H9 (cell line): ENCODE results near the gene CSNK1A1. TPM values are rescaled to one million over a fixed set of nuclear protein-coding genes. Genes with fewer than 3 reads are reported as not detected.

Experiments
- DNase-seq: peaks from one replicate; pipeline ENCODE4 v3.0.0-alpha.2; 2017
- H2AFZ ChIP-seq: one replicate; pipeline ENCODE4 v1.6.1; 2013; ENCODE audit warnings: mild to moderate bottlenecking, low read length, control low read depth, moderate library complexity
- H2AK5ac ChIP-seq: 2 replicates; pipeline ENCODE4 v1.6.1; 2013; ENCODE audit warnings: low read length, control low read depth, mixed read lengths; ENCODE audit not compliant: insufficient read length
- H2BK120ac ChIP-seq: one replicate; pipeline ENCODE4 v1.6.1; 2013; ENCODE audit warnings: low read depth, mild to moderate bottlenecking, low read length, control low read depth, inconsistent platforms; ENCODE audit not compliant: poor library complexity, severe bottlenecking
- H2BK12ac ChIP-seq: 2 replicates; pipeline ENCODE4 v1.6.1; 2013; ENCODE audit warnings: low read length, control low read depth, mixed read lengths, low read depth; ENCODE audit not compliant: insufficient read length
- H2BK15ac ChIP-seq: 2 replicates; pipeline ENCODE4 v1.6.1; 2013; ENCODE audit warnings: low read depth, low read length, control low read depth
- H2BK20ac ChIP-seq: one replicate; pipeline ENCODE4 v1.6.1; 2013; ENCODE audit warnings: low read depth, mild to moderate bottlenecking, low read length, control low read depth, inconsistent platforms; ENCODE audit not compliant: poor library complexity, severe bottlenecking
- H2BK5ac ChIP-seq: 2 replicates; pipeline ENCODE4 v1.6.1; 2013; ENCODE audit warnings: low read length, control low read depth, mixed read lengths; ENCODE audit not compliant: insufficient read length
- H3K14ac ChIP-seq: 2 replicates; pipeline ENCODE4 v1.6.1; 2013; ENCODE audit warnings: low read length, control low read depth; ENCODE audit not compliant: insufficient read depth
- H3K18ac ChIP-seq: 2 replicates; pipeline ENCODE4 v1.6.1; 2013; ENCODE audit warnings: low read depth, mild to moderate bottlenecking, mixed read lengths, low read length, control low read depth; ENCODE audit not compliant: insufficient read length
- H3K23ac ChIP-seq: 2 replicates; pipeline ENCODE4 v1.6.1; 2013; ENCODE audit warnings: low read length, control low read depth, mixed read lengths, low read depth; ENCODE audit not compliant: insufficient read length
- H3K23me2 ChIP-seq: 2 replicates; pipeline ENCODE4 v1.6.1; 2013; ENCODE audit warnings: low read depth, mild to moderate bottlenecking, mixed read lengths, low read length, control low read depth; ENCODE audit not compliant: insufficient read length, poor library complexity, severe bottlenecking
- H3K27ac ChIP-seq: 2 replicates; pipeline ENCODE4 v1.5.1; 2013; ENCODE audit warnings: low read length, control low read depth, mixed read lengths, low read depth; ENCODE audit not compliant: insufficient read length
- H3K27me3 ChIP-seq: 2 replicates; pipeline ENCODE4 v1.6.1; 2013; ENCODE audit warnings: low read length, control low read depth, inconsistent platforms; ENCODE audit not compliant: insufficient read depth
- H3K4ac ChIP-seq: 2 replicates; pipeline ENCODE4 v1.6.1; 2013; ENCODE audit warnings: low read depth, mild to moderate bottlenecking, control low read depth, inconsistent platforms, low read length, moderate library complexity
- H3K4me1 ChIP-seq: 2 replicates; pipeline ENCODE4 v1.6.1; 2013; ENCODE audit warnings: low read length, control low read depth, inconsistent platforms; ENCODE audit not compliant: insufficient read depth
- H3K4me2 ChIP-seq: 2 replicates; pipeline ENCODE4 v1.6.1; 2013; ENCODE audit warnings: low read length, control low read depth, mixed read lengths; ENCODE audit not compliant: insufficient read length, insufficient read depth
- H3K56ac ChIP-seq: 2 replicates; pipeline ENCODE4 v1.6.1; 2013; ENCODE audit warnings: low read depth, mild to moderate bottlenecking, mixed read lengths, low read length, control low read depth; ENCODE audit not compliant: insufficient read length
- H3K79me1 ChIP-seq: 2 replicates; pipeline ENCODE4 v1.6.1; 2013; ENCODE audit warnings: low read depth, mild to moderate bottlenecking, moderate library complexity, low read length, control low read depth, inconsistent platforms; ENCODE audit not compliant: insufficient read depth, poor library complexity, severe bottlenecking
- H3K79me2 ChIP-seq: 2 replicates; pipeline ENCODE4 v1.6.1; 2013; ENCODE audit warnings: low read length, control low read depth, inconsistent platforms; ENCODE audit not compliant: insufficient read depth
- H3K9ac ChIP-seq: 2 replicates; pipeline ENCODE4 v1.6.1; 2013; ENCODE audit warnings: low read length, control low read depth, mixed read lengths; ENCODE audit not compliant: insufficient read length; ENCODE audit errors: extremely low read depth
- H3K9me3 ChIP-seq: one replicate; pipeline ENCODE4 v1.6.1; 2013; ENCODE audit warnings: low read depth, low read length, inconsistent platforms; ENCODE audit not compliant: control insufficient read depth
- H3T11ph ChIP-seq: one replicate; pipeline ENCODE4 v1.6.1; 2013; ENCODE audit warnings: mild to moderate bottlenecking, low read length, control low read depth, inconsistent platforms
- H4K20me1 ChIP-seq: one replicate; pipeline ENCODE4 v1.6.1; 2013; ENCODE audit not compliant: control insufficient read depth, insufficient read length, insufficient read depth
- H4K5ac ChIP-seq: 2 replicates; pipeline ENCODE4 v1.6.1; 2013; ENCODE audit warnings: low read depth, mild to moderate bottlenecking, mixed read lengths, low read length, control low read depth; ENCODE audit not compliant: insufficient read length
- H4K8ac ChIP-seq: replicated peaks from 2 replicates; pipeline ENCODE4 v1.6.1; 2013; ENCODE audit warnings: low read length, control low read depth, mixed read lengths, low read depth; ENCODE audit not compliant: insufficient read length
- H4K91ac ChIP-seq: 2 replicates; pipeline ENCODE4 v1.6.1; 2013; ENCODE audit warnings: low read depth, mild to moderate bottlenecking, moderate library complexity, mixed read lengths, low read length, control low read depth; ENCODE audit not compliant: insufficient read length
- H3K27ac Mint-ChIP-seq, 3 experiments: 2 replicates in 2 of 3; 3 replicates in 1 of 3; pipeline ENCODE4 v1.8.0; 2020 to 2021; ENCODE audit warnings: mixed read lengths in 3 of 3, mild to moderate bottlenecking in 1 of 3, moderate library complexity in 1 of 3
- H3K27me3 Mint-ChIP-seq: 2 replicates; pipeline ENCODE4 v1.8.0; 2021; ENCODE audit warnings: low read depth, mild to moderate bottlenecking, moderate library complexity, mixed read lengths
- H3K36me3 Mint-ChIP-seq, 3 experiments: 2 replicates in 2 of 3; 3 replicates in 1 of 3; pipeline ENCODE4 v1.8.0; 2020 to 2021; ENCODE audit warnings: low read depth in 3 of 3, mixed read lengths in 3 of 3; ENCODE audit not compliant: insufficient read depth in 1 of 3
- H3K4me1 Mint-ChIP-seq, 2 experiments: 2 replicates each; pipeline ENCODE4 v1.8.0; 2020; ENCODE audit warnings: mixed read lengths in 2 of 2
- H3K4me3 Mint-ChIP-seq, 2 experiments: 2 replicates in 1 of 2; 3 replicates in 1 of 2; pipeline ENCODE4 v1.8.0; 2020 to 2021; ENCODE audit warnings: mild to moderate bottlenecking in 2 of 2, mixed read lengths in 2 of 2, moderate library complexity in 1 of 2
- H3K9me3 Mint-ChIP-seq, 2 experiments: 2 replicates in 1 of 2; 3 replicates in 1 of 2; pipeline ENCODE4 v1.8.0; 2020; ENCODE audit warnings: mild to moderate bottlenecking in 2 of 2, mixed read lengths in 2 of 2, moderate library complexity in 1 of 2
- CTCF ChIP-seq: fragments of 200-600 bp; sonication (generic); conservative IDR thresholded peaks from 3 replicates; pipeline ENCODE4 v1.8.0; 2021; ENCODE audit warnings: antibody characterized with exemption, mild to moderate bottlenecking
- WGBS: extraction: QIAGEN DNeasy Blood & Tissue Kit; methylation state at CpG from one replicate; pipeline ENCODE4 v1.1.7; 2013; ENCODE audit warnings: missing lambda C conversion rate, low lambda C conversion rate, mixed read lengths; ENCODE audit not compliant: insufficient read length; ENCODE audit errors: extremely low coverage; 5-methylcytosine and 5-hydroxymethylcytosine counted together
- total RNA-seq: library from RNA; stranded (reverse); gene quantifications from 2 replicates; pipeline ENCODE4 v1.2.1, GENCODE V29; 2021

CSNK1A1 gene
- total RNA-seq, 1 experiment from 2014 or later: 310 TPM

- no CpG with 5 or more reads among the region's 3 CpGs for WGBS
- DNase-seq: no peak
- Histone ChIP-seq H3K9ac (no peak overlapping the region), H3K4me1 (no peaks in the 10 kb centered on the region), H3K9me3 (no peaks in the 10 kb centered on the region), H3K56ac (no peak overlapping the region), H4K91ac (no peak overlapping the region), H3K23me2 (no peaks in the 10 kb centered on the region), H3K4me2 (no peak overlapping the region), H2BK5ac (no peak overlapping the region), H2BK20ac (no peak overlapping the region), H3K79me2 (no peaks in the 10 kb centered on the region; the same call in 1 of the 2 replicates), H2BK12ac (no peak overlapping the region), H3K27ac (no peak overlapping the region), H3K23ac (no peak overlapping the region), H2BK120ac (no peak overlapping the region), H2AFZ (no peak overlapping the region), H3K27me3 (no peaks in the 10 kb centered on the region), H3K79me1 (no peaks in the 10 kb centered on the region), H2AK5ac (no peak overlapping the region), H3K14ac (no peak overlapping the region), H2BK15ac (no peak overlapping the region), H3T11ph (no peak overlapping the region), H4K5ac (no peak overlapping the region), H3K4ac (no peak overlapping the region), H4K20me1 (no peaks in the 10 kb centered on the region), H3K18ac (no peak overlapping the region), H4K8ac (no peak overlapping the region)
- Mint-ChIP-seq H3K4me1 (no peaks in the 10 kb centered on the region), H3K27me3 (peaks cover 20% of the 10 kb centered on the region), H3K4me3 (no peak overlapping the region), H3K36me3 (no peaks in the 10 kb centered on the region), H3K9me3 (no peaks in the 10 kb centered on the region), H3K27ac (no peak overlapping the region)
- TF ChIP-seq CTCF: no peak
Measured at GRCh38 chr5:149575131-149575530, 23.9 kb upstream of the CSNK1A1 start.
